ENCODE data around the gene CCDC90B.

Gene CCDC90B

DNA sequence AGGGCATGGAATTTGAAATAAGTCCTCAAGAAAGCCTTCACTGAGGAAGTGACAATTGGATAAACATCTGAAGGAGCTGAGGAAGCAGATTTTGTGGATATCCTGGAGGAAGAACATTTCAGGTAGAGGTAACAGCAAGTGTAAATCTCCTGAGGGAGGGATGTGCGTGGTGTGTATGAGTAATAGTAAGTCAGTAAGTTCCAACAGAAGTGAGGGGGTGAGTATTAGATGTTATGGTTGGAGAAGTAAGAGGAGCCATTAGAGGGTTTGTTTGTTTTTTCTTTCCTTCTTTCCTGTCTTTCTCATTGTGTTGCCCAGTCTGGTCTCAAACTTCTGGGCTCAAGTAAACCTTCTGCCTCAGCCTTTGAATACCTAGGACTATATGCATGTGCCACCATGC is 63.7 kb downstream of the CCDC90B start:
- no peak for DNase-seq

DNA sequence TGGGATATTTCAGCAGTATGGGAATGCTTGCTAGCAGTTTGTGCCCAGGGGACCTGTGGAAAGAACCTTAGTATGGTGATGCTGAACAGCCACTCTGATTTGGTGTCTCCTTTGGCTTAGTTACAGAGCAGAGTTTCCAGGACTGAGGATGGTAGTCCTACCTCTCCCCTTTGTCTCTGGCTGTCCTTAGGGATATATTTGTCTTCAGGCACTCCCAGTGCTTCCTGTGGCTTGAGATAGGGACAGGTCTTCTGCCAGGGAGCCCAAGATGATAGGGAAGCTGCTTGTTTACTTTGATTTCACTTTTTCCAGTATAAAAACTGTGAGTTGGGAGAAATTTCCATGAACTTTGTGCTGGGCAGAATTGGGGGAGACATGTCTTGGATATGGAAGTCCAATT is 64.5 kb downstream of the CCDC90B start:
- DNase-seq, result no peak

DNA sequence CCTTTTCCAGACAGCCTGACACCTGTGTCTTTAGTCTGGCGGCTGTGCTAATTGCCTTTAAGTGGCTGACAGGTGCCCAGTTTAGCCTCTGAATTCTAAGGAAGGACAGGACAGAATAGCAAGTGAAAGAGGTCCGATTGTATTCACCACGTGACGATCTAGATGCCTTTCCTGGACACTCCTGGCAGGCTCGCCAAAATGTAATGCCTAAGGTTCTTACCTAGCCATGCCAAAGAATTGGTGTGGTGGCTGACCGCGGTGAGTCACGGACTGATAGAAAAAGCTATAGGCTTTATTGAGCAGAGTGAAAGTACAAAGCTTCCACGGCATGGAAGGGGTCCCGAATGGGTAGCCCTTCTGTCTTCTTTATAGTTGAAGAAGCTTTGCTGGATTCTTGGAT is 65.9 kb downstream of the CCDC90B start:
- DNase-seq, result no peak

DNA sequence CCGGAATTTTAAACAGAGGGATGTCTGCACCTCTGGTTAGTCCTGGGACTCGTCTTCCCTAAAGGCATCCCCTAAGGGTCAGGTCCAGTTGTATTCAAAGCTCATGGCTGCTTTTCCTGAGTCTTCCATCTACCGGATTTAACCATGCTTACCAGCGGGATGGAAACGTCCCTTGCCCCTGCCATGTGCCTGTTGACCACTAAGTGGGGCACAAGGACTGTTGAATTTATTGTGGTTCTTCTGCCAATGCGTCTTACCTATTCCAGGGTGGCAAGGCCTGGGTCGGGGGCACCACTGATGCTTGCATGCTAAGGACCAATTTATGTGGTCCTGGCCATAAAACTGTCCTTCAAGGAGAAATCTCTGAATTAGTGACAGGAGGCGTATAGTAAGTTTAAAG is 67.1 kb downstream of the CCDC90B start:
- no peak for DNase-seq

Data from CD4-positive, alpha-beta T cell treated with Interleukin-17A for 4 hours (primary cell).